Measurements from ENCODE around the gene SLC26A1.

- no peak for TF ChIP-seq YY1 (IDR thresholded peaks at IDR 0.05; ENCODE audit: low read depth)
- TF ChIP-seq EP300 (IDR thresholded peaks at IDR 0.05; ENCODE audit: borderline replicate concordance), result no peak
- no peak for TF ChIP-seq NFIC (IDR thresholded peaks at IDR 0.05)
- TF ChIP-seq CEBPB (IDR thresholded peaks at IDR 0.05), result no peak
- no peak for TF ChIP-seq RAD21 (IDR thresholded peaks at IDR 0.05; ENCODE audit: low read depth)
- no peak for TF ChIP-seq FOXM1 (IDR thresholded peaks at IDR 0.05; ENCODE audit: borderline replicate concordance, low read depth)
- no peak for TF ChIP-seq EGR1 (IDR thresholded peaks at IDR 0.05)
- no peak for TF ChIP-seq REST (IDR thresholded peaks at IDR 0.05; ENCODE audit: low read depth)
- TF ChIP-seq USF1 (IDR thresholded peaks at IDR 0.05), result no peak
- no peak for TF ChIP-seq TAF1 (IDR thresholded peaks at IDR 0.05; ENCODE audit: low read depth)
- TF ChIP-seq TEAD4 (IDR thresholded peaks at IDR 0.05), result no peak
Observed at GRCh38 chr4:990746-991367, 2.3 kb downstream of the SLC26A1 start.

Data from Ishikawa (cell line).